T-helper 2 cell treated with Interferon-gamma antibody and Interleukin-4, amounts not matched to agents 100 ng/mL and 5 ng/mL, for 36 hours (primary cell): ENCODE results near the gene CALN1. TPM values are rescaled to one million over a fixed set of nuclear protein-coding genes. Genes with fewer than 3 reads are reported as not detected.
"Not testable (repeated sequence)": the region's sequence is repeated elsewhere in the genome, so short reads cannot be mapped to it uniquely, and the experiment has no call there.

Source experiments
- intact Hi-C: fragments of 100-400 bp; cut with micrococcal nuclease; formaldehyde crosslinking; loops from one replicate; pipeline ENCODE4 v1.15.1; 2023
- total RNA-seq: library from RNA; stranded (reverse); gene quantifications from 2 replicates; pipeline ENCODE4 v1.2.3, GENCODE V29; 2022

Gene CALN1
- total RNA-seq, 1 donor from 2014 or later = not detected

DNA sequence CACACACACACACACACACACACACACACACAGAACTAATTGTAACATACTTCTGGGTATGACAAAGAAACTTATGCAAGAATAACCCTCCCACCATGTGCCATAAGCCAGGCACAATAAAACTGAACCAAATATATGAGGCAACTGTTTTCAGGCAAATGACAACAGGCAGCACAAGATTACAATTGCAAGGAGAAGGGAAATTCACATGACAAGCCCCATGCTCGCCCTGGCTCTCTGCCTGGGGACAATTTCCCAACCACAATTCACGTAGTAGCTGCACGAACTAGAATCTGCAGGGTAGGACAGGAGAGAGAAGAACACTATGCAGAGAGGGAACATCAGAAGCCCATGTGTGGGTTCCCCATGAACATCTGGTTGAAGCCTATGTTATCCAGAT lies 143.3 kb downstream of the CALN1 start:
- intact Hi-C loops = no loop called here

DNA sequence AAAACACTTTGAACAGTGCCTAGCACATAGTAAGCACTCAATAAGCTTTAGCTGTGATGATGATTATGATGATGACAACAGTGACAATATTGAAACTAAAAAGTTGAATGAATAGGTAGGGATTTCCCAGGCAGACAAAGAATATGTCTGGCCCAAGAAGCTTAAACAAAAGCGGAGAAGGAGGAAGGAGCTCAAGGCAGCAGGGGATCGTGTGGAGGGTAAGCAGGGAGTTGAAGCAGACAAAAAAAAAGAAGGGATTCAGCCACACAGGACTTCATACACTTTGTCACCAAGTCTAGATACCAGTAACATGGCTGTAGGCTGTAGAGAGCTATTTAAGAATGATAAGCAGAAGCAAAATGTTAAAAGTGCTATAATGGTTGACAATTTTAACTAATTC lies 144.0 kb downstream of the CALN1 start:
- intact Hi-C loops = no loop called here

GRCh38 chr7:72267291-72267800 lies 144.8 kb downstream of the CALN1 start:
- intact Hi-C loops = no loop called here

- intact Hi-C loops = no loop called here
Observed at GRCh38 chr7:72266771-72267170, 145.4 kb downstream of the CALN1 start.

DNA sequence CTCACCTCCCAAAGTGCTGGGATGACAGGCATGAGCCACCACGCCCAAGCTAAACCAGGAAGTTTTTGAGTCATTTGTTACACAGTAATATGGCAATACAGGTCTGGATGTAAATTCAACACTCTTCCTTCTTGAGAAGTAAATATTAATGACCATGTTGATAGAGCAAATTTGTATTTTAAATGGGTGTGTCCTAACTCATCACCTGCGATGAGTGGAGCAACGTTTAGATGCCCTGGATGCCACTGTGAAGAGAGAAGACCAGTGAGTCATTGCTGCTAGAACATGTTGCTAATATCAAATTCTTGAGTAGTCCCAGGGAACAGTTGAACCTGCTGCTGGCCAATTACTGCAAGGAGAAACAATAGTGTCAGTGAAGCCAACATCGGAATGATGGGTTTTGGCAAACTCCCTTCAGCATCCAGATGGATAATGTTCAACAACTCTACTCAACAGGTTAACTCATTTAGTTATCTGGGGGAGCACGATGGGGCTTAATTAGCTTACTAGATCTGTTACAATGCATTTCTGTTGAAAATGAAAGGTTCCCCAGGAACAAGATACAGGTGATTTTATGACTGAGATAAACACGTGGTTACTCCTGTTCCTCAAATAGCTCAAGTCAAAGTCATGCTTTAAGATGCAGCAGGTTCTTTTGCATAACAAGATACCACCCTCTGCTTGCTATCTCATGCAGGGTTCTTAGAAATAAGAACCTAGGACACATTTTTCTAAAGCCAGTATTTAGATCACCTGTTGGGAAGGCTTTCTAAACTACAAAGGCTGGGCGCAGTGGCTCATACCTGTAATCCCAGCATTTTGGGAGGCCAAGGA lies 146.8 kb downstream of the CALN1 start:
- intact Hi-C loops = no loop called here

DNA sequence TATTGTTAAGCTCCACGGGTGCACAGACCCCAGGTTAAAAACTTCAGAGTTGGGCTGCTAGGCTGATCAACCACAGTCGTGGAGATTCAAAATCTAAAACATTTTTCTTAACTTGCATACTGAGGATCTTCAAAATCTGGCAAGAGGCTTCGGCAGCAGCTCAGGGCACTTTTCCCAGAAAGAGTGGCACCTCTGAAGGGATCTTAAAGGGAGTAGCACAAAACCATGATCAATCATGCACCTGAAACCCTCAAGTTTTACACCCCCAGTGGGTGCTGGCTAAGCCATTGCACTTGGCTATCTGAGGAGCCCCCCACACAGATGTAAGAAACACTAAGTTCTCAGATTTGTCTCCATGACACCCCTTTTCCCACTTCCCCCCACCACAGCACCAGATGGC lies 151.7 kb downstream of the CALN1 start:
- intact Hi-C loops = no loop called here

DNA sequence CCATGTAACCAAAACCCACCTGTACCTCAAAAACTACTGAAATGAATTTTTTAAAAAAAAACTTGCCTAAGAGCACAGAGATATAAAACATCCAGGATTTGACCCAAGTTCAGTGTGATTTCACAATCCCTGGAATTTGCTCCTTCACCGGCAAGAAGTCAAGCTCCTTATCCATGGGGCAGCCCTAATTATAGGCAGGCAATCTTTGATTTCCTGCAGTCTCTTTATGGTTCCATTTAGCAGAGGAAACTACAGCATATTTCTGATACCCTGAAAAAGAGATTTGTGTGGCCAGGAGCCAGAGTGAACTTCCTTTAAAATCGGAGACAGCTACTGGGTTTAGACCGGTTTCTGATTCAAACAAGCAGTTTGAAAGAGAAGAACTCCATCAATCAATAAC lies 154.1 kb downstream of the CALN1 start:
- intact Hi-C loops = no loop called here

DNA sequence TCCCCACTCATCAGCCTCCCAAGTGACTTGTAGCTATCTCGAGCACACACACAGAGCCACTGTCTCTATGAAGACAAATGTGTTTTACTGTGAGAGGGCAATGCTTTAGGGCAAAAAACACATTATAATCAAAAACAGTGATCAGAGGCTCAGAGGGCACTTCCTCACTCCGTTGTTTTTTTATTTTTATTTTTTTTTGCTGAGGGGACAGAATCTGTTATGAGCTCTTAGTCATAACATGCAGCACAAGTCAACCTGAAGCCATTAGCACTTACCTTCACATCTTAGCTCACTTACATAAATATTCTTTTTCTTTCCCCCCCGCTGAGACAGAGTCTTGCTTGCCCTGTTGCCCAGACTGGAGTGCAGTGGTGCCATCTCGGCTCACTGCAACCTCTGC lies 157.7 kb downstream of the CALN1 start:
- intact Hi-C loops = no loop called here

- intact Hi-C loops = no loop called here
Observed at GRCh38 chr7:72249106-72249505, 163.0 kb downstream of the CALN1 start.

DNA sequence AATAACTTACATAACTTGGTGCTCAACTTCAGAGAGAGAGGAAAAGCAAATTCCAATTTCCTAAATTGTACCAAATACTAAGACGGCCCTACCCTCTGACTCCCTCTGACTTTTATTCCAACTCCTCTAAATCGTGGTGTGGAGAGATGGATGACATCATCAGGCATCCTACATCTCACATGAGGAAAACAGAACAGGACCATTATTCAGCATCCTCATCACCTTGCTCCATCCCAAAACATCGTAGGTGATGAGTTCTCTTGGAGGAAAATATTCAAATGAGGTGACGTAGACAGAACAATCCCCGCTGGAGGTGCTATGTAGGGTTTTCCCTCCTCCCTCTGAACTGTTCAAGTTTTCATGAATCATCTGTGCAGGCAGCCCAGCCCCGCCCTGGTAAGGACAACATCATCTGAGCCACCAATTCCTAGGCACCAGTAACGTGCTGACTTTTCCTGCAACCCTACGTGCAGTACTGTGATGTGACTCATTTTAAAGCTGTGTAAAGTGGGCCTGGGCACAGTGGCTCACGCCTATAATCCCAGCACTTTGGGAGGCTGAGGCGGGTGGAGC lies 167.2 kb downstream of the CALN1 start:
- intact Hi-C loops = no loop called here

DNA sequence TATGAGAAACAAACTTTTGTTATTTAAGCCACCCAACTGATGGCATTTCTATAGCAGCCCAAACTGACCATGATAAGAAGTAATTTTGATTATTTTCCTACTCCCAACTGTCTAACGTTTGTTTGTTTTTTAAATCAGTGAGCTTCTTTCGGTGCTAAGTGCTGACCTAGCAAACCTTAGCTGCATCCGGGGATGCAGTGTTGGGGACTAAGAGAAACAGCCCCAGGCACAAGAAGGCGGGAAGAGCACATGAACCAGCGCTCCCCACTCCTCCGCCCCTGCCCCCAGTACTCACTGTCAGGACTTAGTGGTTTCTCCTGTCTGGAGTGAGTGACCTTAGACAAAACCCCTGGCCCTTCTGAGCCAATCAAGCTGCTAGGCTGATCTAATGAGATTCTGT lies 168.8 kb downstream of the CALN1 start:
- intact Hi-C loops = no loop called here

DNA sequence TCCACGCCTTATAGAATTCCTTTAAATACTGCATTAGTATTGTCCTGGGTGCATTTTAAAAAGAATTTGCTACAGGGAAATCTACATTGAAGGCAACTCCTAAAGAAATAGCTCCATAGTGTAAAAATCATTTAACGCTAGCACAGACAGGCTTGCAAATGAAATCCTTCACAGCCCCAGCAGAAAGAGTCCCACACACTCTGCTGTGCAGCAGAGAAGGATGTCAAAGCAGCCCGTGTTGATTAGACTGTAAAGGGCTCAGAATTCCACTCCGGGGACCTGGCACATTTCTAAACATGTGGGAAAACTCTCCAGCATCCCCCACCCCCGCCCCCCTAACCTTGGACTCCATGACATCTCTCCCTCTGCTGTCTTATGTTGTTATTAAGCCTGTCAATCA lies 176.8 kb downstream of the CALN1 start:
- intact Hi-C loops = no loop called here

GRCh38 chr7:72234086-72234485 lies 178.1 kb downstream of the CALN1 start:
- intact Hi-C loops = no loop called here

GRCh38 chr7:72230281-72230680 lies 181.9 kb downstream of the CALN1 start:
- intact Hi-C loops = no loop called here

DNA sequence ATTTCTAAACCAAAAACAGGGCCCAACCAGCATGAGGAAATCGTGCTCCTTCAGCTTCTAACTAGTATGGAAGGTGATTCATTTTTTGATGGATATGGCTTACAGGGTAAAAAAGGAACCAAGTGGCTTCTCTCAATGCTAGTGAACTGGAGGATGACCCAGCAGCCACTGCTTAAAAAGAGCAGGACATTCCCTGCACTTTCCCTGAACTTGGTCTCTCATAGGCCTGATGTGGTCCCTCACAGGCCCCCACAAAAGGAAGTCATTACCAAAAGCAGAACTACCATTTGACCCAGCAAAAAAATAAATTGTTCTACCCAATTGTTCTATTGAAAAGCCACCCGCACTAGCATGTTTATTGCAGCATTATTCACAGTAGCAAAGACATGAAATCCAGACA lies 188.8 kb downstream of the CALN1 start:
- intact Hi-C loops = no loop called here

DNA sequence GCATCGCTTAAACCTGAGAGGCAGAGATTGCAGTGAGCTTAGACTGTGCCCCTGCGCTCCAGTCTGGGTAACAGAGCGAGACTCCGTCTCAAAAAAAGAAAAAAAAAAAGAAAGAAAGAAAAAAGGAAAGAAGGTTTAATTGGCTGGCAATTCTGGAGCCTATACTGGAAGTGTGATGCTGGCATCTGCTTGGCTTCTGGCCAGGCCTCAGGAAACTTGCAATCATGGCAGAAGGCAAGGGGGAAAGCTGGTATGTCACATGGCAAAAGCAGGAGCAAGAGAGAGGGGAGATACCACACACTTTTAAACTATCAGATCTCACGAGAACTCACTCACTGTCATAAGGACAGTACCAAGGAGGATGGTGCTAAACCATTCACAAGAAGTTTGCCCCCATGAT lies 190.0 kb downstream of the CALN1 start:
- intact Hi-C loops = no loop called here

DNA sequence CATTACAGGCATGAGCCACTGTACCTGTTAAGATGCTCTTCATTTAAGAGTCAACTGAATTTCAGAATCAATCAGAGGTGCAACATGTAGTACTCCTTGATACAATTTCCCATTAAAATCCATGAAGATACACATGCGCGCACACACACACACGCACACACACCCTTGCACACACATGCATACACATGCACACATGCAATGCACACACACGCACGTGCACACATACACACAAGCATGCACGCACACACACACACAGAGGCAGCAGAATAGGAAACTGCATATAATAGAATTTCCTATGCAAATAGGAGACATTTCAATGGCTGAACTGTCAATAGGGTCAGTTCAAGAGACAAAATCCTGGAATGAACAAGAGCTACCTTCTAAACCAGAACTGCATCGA lies 192.6 kb downstream of the CALN1 start:
- intact Hi-C loops = no loop called here

DNA sequence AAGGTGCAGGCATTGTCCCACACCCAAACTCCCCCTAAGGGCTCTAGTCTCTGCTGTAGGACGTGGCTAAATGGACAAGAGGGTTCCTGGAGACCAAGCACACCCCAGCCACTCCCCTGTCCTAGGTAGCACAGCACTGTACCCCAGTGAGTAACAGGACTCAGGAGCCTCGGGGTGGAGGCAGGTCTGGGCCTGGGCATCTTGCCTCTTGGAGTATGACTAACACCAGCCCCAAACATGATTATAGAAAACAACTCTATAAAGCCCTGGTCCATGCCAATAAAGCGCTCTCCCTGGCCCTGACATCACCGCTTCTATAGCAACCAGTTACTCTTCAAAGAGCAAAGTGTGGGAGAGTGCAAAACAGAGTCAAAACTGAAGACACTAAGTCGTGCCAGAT lies 195.0 kb downstream of the CALN1 start:
- intact Hi-C loops = no loop called here

DNA sequence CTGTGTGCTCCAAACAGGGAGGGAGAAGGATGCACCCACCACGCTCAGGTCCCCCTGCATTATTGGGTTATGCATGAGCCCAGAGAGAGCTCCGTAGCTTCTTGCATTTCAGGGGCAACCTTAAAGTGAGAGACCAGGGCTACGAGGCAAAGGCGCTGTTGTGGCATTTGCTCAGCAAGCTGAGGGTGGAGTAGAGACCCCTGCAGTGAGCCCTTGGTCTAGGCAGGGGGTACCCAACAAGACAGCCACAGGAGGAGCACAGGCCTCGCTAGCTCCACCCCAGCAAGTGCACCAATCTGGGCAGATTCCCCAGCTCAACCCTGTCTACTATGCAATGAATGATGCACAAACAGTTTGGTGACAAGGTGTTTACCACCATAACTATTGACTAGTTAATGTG lies 198.4 kb downstream of the CALN1 start:
- intact Hi-C loops = no loop called here

- intact Hi-C loops = no loop called here
Observed at GRCh38 chr7:72213081-72213480, 199.1 kb downstream of the CALN1 start.

DNA sequence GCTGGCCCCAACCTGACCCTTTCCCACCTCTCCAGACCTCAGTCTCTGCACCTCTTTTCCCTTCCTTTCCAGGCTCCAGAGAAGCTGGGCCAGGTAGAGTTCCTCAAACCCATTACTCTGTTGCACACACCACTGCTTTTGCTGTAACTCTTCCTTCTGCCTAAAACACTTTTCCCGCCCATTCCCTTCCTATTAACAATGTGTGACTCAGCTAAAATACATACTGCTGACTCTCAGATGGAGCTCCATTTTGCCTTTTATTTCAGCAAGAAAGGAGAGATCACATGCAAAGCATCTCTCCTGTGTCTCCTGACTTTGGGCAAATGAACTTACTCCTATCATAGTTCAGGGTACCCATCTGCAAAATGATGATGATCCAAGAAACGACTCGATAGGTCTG lies 201.0 kb downstream of the CALN1 start:
- intact Hi-C loops = no loop called here

GRCh38 chr7:72209006-72209405 lies 203.1 kb downstream of the CALN1 start:
- intact Hi-C loops = not testable (repeated sequence)

DNA sequence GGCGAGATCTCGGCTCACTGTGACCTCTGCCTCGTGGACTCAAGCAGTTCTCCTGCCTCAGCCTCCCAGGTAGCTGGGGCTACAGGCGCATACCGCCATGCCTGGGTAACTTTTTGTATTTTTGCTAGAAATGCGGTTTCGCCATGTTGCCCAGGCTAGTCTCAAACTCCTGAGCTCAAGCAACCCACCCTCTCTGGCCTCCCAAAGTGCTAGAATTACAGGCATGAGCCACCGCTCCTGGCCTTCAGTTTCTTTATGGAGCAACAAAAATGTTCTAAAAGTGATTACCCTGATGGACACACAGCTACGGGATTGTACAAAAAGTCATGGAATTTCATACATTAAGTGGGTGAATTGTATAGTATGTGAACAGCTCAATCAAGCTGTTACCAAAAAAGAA lies 216.0 kb downstream of the CALN1 start:
- intact Hi-C loops = no loop called here
